Erythroblast (primary cell): ENCODE measurements around the gene TBX15.

Experiments
- GATA1 ChIP-seq: IDR thresholded peaks from 2 replicates; pipeline ENCODE4 v1.6.1; 2011; ENCODE audit warnings: low read depth, mild to moderate bottlenecking, control low read depth, low read length, moderate library complexity
- POLR2A ChIP-seq: IDR thresholded peaks from 2 replicates; pipeline ENCODE4 v1.6.1; 2011; ENCODE audit warnings: mild to moderate bottlenecking, low read length

GRCh38 chr1:118984086-118984721 is 3.9 kb downstream of the TBX15 start:
- TF ChIP-seq POLR2A (no peak), GATA1 (no peak)
